ENCODE data around the gene RNF182.

Gene RNF182

GRCh38 chr6:13885601-13886000, 39.2 kb upstream of the RNF182 start:
- no peak for TF ChIP-seq CTCF (IDR thresholded peaks at IDR 0.05; ENCODE audit: borderline replicate concordance, control extremely low read depth, extremely low read depth, insufficient read depth, missing control alignments)
- no peak for DNase-seq (ENCODE audit: low spot score)
- in situ Hi-C loops (cut with MboI; ENCODE audit: low sequenced_read_pairs, unreplicated experiment), result no loop called here

GRCh38 chr6:13886949-13887348, 37.8 kb upstream of the RNF182 start:
- in situ Hi-C loops (cut with MboI; ENCODE audit: low sequenced_read_pairs, unreplicated experiment), result no loop called here
- no peak for DNase-seq (ENCODE audit: low spot score)
- no peak for TF ChIP-seq CTCF (IDR thresholded peaks at IDR 0.05; ENCODE audit: borderline replicate concordance, control extremely low read depth, extremely low read depth, insufficient read depth, missing control alignments)

GRCh38 chr6:13892017-13892645, 32.6 kb upstream of the RNF182 start:
- no peak for DNase-seq (ENCODE audit: low spot score)
- no peak for TF ChIP-seq CTCF (IDR thresholded peaks at IDR 0.05; ENCODE audit: borderline replicate concordance, control extremely low read depth, extremely low read depth, insufficient read depth, missing control alignments)
- in situ Hi-C loops (cut with MboI; ENCODE audit: low sequenced_read_pairs, unreplicated experiment), result no loop called here

- no peak for TF ChIP-seq CTCF (IDR thresholded peaks at IDR 0.05; ENCODE audit: borderline replicate concordance, control extremely low read depth, extremely low read depth, insufficient read depth, missing control alignments)
- in situ Hi-C loops (cut with MboI; ENCODE audit: low sequenced_read_pairs, unreplicated experiment), result loop anchor here (10.0 kb wide), 1 partner anchor 242 kb away; no protein-coding TSS in a partner anchor
- no peak for DNase-seq (ENCODE audit: low spot score)
Measured at GRCh38 chr6:13902922-13903321, 21.8 kb upstream of the RNF182 start.

- DNase-seq (ENCODE audit: low spot score), result no peak
- TF ChIP-seq CTCF (IDR thresholded peaks at IDR 0.05; ENCODE audit: borderline replicate concordance, control extremely low read depth, extremely low read depth, insufficient read depth, missing control alignments), result no peak
- in situ Hi-C loops (cut with MboI; ENCODE audit: low sequenced_read_pairs, unreplicated experiment), result loop anchor here (10.0 kb wide), 1 partner anchor 241 kb away; no protein-coding TSS in a partner anchor
Measured at GRCh38 chr6:13903364-13903763, 21.4 kb upstream of the RNF182 start.

- no peak for TF ChIP-seq CTCF (IDR thresholded peaks at IDR 0.05; ENCODE audit: borderline replicate concordance, control extremely low read depth, extremely low read depth, insufficient read depth, missing control alignments)
- no peak for DNase-seq (ENCODE audit: low spot score)
- in situ Hi-C loops (cut with MboI; ENCODE audit: low sequenced_read_pairs, unreplicated experiment), result loop anchor here (10.0 kb wide), 1 partner anchor 238 kb away; no protein-coding TSS in a partner anchor
Measured at GRCh38 chr6:13907001-13907350, 17.8 kb upstream of the RNF182 start.
